ENCODE measurements around the gene OR4D2.

The OR4D2 gene

DNA sequence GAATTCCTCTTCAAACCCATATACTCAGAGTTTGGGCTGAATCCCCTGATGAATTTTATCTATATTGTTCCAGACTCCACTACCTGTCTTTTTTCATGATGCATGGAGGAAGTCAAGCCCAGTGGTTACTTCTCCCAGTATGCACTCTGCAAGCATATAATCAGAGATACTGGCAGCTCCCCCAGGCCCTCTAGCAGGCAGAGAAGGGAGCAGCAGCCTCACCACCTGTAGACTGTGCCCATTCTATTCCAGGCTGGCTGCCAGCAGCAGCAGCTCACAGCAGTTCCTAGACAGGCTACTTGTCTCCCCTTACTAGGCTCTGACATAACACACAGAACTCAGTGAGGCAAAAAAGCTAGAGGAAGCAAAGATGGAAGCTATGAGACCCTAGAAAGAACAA lies 48.9 kb downstream of the OR4D2 start:
- Mint-ChIP-seq H3K27ac (no peak overlapping the region), H3K36me3 (peaks cover 10% of the 10 kb centered on the region), H3K9me3 (ENCODE audit: low read depth) (no peaks in the 10 kb centered on the region), H3K27me3 (no peaks in the 10 kb centered on the region), H3K4me3 (no peak overlapping the region), H3K4me1 (ENCODE audit: low read depth) (peaks cover 28% of the 10 kb centered on the region)

DNA sequence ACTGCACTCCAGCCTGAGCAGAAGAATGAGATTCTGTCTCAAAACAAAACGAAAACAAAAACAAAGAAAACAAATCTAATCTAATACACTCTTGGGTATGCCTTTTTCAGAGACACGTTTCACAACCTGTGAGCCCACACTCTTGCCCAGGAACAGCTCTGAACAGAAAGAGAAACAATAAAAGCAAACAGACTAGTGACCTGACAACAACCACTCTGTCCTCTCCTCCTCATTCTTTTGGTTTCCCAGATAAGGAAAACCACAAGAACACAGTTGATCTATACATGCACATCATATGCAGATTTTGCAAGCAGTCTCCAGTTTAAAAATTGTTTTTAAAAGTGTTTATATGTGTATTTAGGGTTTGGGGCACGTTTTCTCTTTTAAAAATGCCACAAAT lies 51.0 kb downstream of the OR4D2 start:
- peaks cover 6% of the 10 kb centered on the region for H3K36me3 Mint-ChIP-seq
- H3K27me3 Mint-ChIP-seq: no peaks in the 10 kb centered on the region
- peak overlapping the region; percentile 72 for H3K4me3 Mint-ChIP-seq
- no peaks in the 10 kb centered on the region for H3K9me3 Mint-ChIP-seq (ENCODE audit: low read depth)
- peak overlapping the region; percentile 22 for H3K27ac Mint-ChIP-seq
- H3K4me1 Mint-ChIP-seq (ENCODE audit: low read depth): peaks cover 30% of the 10 kb centered on the region

DNA sequence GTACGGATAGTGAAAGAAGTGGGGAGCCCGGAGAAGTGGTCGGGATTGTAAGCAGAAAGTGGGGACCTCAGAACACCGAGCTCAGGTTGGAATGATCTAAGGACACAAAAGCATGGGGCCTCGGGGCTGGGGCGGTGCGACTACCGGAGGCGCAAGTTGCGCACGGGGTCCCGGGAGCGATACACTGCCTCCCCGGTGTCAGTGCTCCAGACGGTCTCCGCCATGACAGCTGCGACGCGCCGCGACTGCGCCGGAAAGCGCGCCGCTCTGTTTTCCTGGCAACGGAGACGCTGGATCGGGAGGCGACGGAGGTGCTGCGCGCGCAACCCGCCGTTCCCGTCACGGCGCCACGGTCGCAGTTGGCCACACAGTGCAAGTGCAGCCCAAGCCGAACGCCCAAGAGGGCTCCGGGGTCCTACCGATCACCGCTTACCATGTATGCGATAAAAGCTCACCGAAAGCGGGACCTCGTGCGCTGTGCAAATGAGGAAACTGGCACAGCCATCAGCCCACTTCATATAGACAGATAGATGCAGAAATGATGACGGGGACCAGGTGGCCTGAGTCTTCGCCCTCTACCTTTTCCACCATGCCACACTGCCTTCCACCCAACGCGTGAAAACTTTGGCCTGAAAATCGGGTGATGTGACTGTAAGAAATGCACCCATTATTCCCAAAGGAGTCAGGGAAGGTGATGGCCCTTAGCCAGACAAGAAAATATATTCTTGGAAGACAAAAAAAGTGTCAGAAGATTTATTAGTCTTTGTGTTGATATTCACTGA lies 52.4 kb downstream of the OR4D2 start, which contains the start of gene MKS1:
Gene MKS1, minus strand, starts transcription at position 249 of the 782 bp plus-strand sequence. Its CDS starts 25 bp downstream, at position 224.
- H3K4me1 Mint-ChIP-seq (ENCODE audit: low read depth): peaks cover 32% of the 10 kb centered on the region
- peak within 1 kb of the TSS; percentile 98 for H3K4me3 Mint-ChIP-seq
- H3K27me3 Mint-ChIP-seq: no peaks in the 10 kb centered on the region
- peak within 1 kb of the TSS; percentile 98 for H3K27ac Mint-ChIP-seq
- H3K9me3 Mint-ChIP-seq (ENCODE audit: low read depth): no peaks in the 10 kb centered on the region
- H3K36me3 Mint-ChIP-seq: peaks cover 6% of the 10 kb centered on the region

DNA sequence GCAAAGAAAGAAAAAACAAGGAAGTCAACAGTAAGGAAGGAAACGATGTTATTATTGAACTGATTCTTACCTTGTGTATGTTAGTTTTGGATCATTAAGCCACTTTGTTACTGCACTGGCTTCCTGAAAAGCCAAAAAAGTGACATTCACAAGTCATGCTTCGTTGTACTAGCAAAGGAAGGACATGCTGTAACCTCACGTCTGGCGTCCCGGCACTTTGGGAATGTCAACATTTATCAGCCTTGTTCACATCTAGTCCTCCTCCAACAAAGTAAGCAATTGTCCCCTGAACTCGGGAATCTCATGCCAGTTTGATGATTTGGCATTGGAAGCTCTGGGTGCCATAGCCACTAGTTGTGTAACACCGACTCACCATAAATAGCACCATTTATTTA lies 53.0 kb downstream of the OR4D2 start:
- H3K36me3 Mint-ChIP-seq: peaks cover 6% of the 10 kb centered on the region
- no peaks in the 10 kb centered on the region for H3K9me3 Mint-ChIP-seq (ENCODE audit: low read depth)
- H3K4me3 Mint-ChIP-seq: peak overlapping the region; percentile 98
- peaks cover 37% of the 10 kb centered on the region for H3K4me1 Mint-ChIP-seq (ENCODE audit: low read depth)
- H3K27ac Mint-ChIP-seq: peak overlapping the region; percentile 98
- no peaks in the 10 kb centered on the region for H3K27me3 Mint-ChIP-seq

Measured in activated naive CD8-positive, alpha-beta T cell (primary cell).